ENCODE data around the gene KIF2A. TPM values are rescaled to one million over a fixed set of nuclear protein-coding genes. Genes with fewer than 3 reads are reported as not detected.

The KIF2A gene
- polyA plus RNA-seq, 1 donor (not counting 4 experiments of a cell fraction or from before 2014, with no cell fraction given), result 34.8 TPM

- dilution Hi-C loops (cut with MboI; ENCODE audit: extremely low pct_ligation_motif_present, low sequenced_read_pairs), result no loop called here
- Histone ChIP-seq H2AFZ (ENCODE audit: control insufficient read depth, low read length) (no peak overlapping the region), H4K20me1 (ENCODE audit: control insufficient read depth, extremely low read depth, insufficient read depth, low read length) (peaks cover 2% of the 10 kb centered on the region), H3K4me1 (ENCODE audit: control insufficient read depth, extremely low read depth, insufficient read depth, low read length) (peaks cover 19% of the 10 kb centered on the region), H3K9me3 (ENCODE audit: control insufficient read depth, low read depth, low read length) (no peaks in the 10 kb centered on the region), H3K79me2 (ENCODE audit: control insufficient read depth, insufficient read depth, low read length) (no peaks in the 10 kb centered on the region), H3K9me1 (ENCODE audit: control insufficient read depth, extremely low read depth, insufficient read depth, low read length) (no peaks in the 10 kb centered on the region), H3K4me3 (ENCODE audit: control insufficient read depth in 2 of 3, extremely low read depth in 1 of 3, insufficient read depth in 2 of 3, low read depth in 1 of 3, low read length in 3 of 3) (no peak overlapping the region), H3K9ac (ENCODE audit: control insufficient read depth, extremely low read depth, insufficient read depth, low read length) (peak overlapping the region; percentile 33), H3K4me2 (ENCODE audit: control insufficient read depth, extremely low read depth, insufficient read depth, low read depth, low read length) (no peak overlapping the region), H3K27me3 (ENCODE audit: control insufficient read depth, extremely low read depth, insufficient read depth, low read length) (no peaks in the 10 kb centered on the region), H3K36me3 (ENCODE audit: control insufficient read depth in 2 of 2, extremely low read depth in 1 of 2, insufficient read depth in 2 of 2, low read length in 2 of 2) (peaks cover 11 to 16% of the 10 kb centered on the region in 2 experiments), H3K27ac (ENCODE audit: control insufficient read depth, insufficient read depth, low read length) (peak overlapping the region; percentile 75)
- TF ChIP-seq CTCF (optimal IDR thresholded peaks at IDR 0.05 in 1 of 3, IDR thresholded peaks at IDR 0.05 in 1 of 3, conservative IDR thresholded peaks at IDR 0.05 in 1 of 3; ENCODE audit: extremely low read depth in 1 of 3, insufficient read depth in 2 of 3, low read length in 3 of 3), result no peak
- TF ChIP-seq EZH2 (IDR thresholded peaks at IDR 0.05; ENCODE audit: low read length), result no peak
- FAIRE-seq (no peak), DNase-seq (ENCODE audit: low read depth, low spot score) (no peak)
Measured at GRCh38 chr5:62385131-62385530, 79.1 kb downstream of the KIF2A start.

- dilution Hi-C loops (cut with MboI; ENCODE audit: extremely low pct_ligation_motif_present, low sequenced_read_pairs), result no loop called here
- DNase-seq (ENCODE audit: low read depth, low spot score), result no peak
- peak overlapping the region; percentile 75 for H3K27ac ChIP-seq (ENCODE audit: control insufficient read depth, insufficient read depth, low read length)
Measured at GRCh38 chr5:62385816-62386400, 79.9 kb downstream of the KIF2A start.

More at GRCh38 chr5:62385816-62386400, 79.9 kb downstream of the KIF2A start:
- FAIRE-seq, result peak; percentile 78
- no peaks in the 10 kb centered on the region for H3K9me3 ChIP-seq (ENCODE audit: control insufficient read depth, low read depth, low read length)
- TF ChIP-seq CTCF (optimal IDR thresholded peaks at IDR 0.05 in 1 of 3, IDR thresholded peaks at IDR 0.05 in 1 of 3, conservative IDR thresholded peaks at IDR 0.05 in 1 of 3; ENCODE audit: extremely low read depth in 1 of 3, insufficient read depth in 2 of 3, low read length in 3 of 3) (no peak), EZH2 (IDR thresholded peaks at IDR 0.05; ENCODE audit: low read length) (no peak)
- H2AFZ ChIP-seq (ENCODE audit: control insufficient read depth, low read length), result no peak overlapping the region
- H3K79me2 ChIP-seq (ENCODE audit: control insufficient read depth, insufficient read depth, low read length), result no peaks in the 10 kb centered on the region
- H3K27me3 ChIP-seq (ENCODE audit: control insufficient read depth, extremely low read depth, insufficient read depth, low read length), result no peaks in the 10 kb centered on the region
- peaks cover 2% of the 10 kb centered on the region for H4K20me1 ChIP-seq (ENCODE audit: control insufficient read depth, extremely low read depth, insufficient read depth, low read length)
- no peaks in the 10 kb centered on the region for H3K9me1 ChIP-seq (ENCODE audit: control insufficient read depth, extremely low read depth, insufficient read depth, low read length)
- H3K9ac ChIP-seq (ENCODE audit: control insufficient read depth, extremely low read depth, insufficient read depth, low read length), result peak overlapping the region; percentile 33
- H3K4me1 ChIP-seq (ENCODE audit: control insufficient read depth, extremely low read depth, insufficient read depth, low read length), result peaks cover 19% of the 10 kb centered on the region
- H3K36me3 ChIP-seq (ENCODE audit: control insufficient read depth in 2 of 2, extremely low read depth in 1 of 2, insufficient read depth in 2 of 2, low read length in 2 of 2), result peaks cover 12 to 16% of the 10 kb centered on the region in 2 experiments
- H3K4me3 ChIP-seq (ENCODE audit: control insufficient read depth in 2 of 3, extremely low read depth in 1 of 3, insufficient read depth in 2 of 3, low read depth in 1 of 3, low read length in 3 of 3), result no peak overlapping the region
- H3K4me2 ChIP-seq (ENCODE audit: control insufficient read depth, extremely low read depth, insufficient read depth, low read depth, low read length), result no peak overlapping the region
